ENCODE results near the gene PCDH12. TPM values are rescaled to one million over a fixed set of nuclear protein-coding genes. Genes with fewer than 3 reads are reported as not detected.

The PCDH12 gene
- total RNA-seq, 2 experiments from 2014 or later: 0.43 to 1.1 TPM

DNA sequence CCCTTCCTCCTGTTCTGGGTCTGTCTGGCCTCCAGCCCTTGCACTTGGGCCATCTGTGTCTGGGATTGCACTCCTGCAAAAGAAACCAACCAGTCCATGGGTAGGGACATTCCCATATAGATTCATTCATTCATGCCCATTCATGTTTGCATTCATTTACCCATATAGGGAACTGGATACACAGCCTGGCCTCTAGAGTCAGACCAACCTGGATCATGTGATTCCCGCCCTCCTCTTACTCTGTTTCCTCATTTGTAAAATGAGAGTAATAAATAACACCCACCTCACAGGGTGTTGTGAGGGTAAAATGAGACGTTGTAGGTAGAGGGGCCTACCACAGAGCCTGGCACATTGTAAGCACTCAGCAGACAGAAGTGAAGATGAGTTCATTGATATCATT lies 8.5 kb downstream of the PCDH12 start:
- H3K4me1 Mint-ChIP-seq (ENCODE audit: low read depth): peaks cover 7% of the 10 kb centered on the region
- intact Hi-C loops (cut with micrococcal nuclease): no loop called here
- CTCF ChIA-PET: interaction anchor here (0.7 kb wide), 1 partner anchor 11 kb away, joined by 5 read pairs; no protein-coding TSS in a partner anchor
- no peaks in the 10 kb centered on the region for H3K9me3 Mint-ChIP-seq
- no peaks in the 10 kb centered on the region for H3K27me3 Mint-ChIP-seq (ENCODE audit: low read depth)
- H3K4me3 Mint-ChIP-seq: no peak overlapping the region
- no peak overlapping the region for H3K27ac Mint-ChIP-seq
- no peaks in the 10 kb centered on the region for H3K36me3 Mint-ChIP-seq (ENCODE audit: low read depth)
- no peak for DNase-seq

DNA sequence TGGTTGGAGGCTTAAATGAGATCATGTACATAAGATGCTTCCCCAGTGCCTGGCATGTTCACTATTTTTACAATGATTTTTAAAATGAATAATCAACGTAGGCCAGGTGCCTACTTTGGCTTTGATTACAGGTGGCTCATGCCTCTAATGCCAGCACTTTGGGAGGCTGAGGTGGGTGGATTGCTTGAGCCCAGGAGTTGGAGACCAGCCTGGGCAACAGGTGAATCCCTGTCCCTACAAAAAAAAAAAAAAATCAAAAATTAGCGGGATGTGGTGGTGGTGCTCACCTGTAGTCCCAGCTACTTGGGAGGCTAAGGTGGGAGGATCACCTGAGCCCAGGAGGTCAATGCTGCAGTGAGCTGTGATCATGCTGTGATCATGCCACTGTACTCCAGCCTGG lies 9.2 kb downstream of the PCDH12 start:
- Mint-ChIP-seq H3K4me1 (ENCODE audit: low read depth) (peaks cover 7% of the 10 kb centered on the region), H3K4me3 (no peak overlapping the region), H3K9me3 (no peaks in the 10 kb centered on the region), H3K27ac (no peak overlapping the region), H3K27me3 (ENCODE audit: low read depth) (no peaks in the 10 kb centered on the region), H3K36me3 (ENCODE audit: low read depth) (no peaks in the 10 kb centered on the region)
- CTCF ChIA-PET: interaction anchor here (1.4 to 2.4 kb wide), 2 partner anchors 12 to 257 kb away, joined by 4 to 17 read pairs; no protein-coding TSS in a partner anchor
- intact Hi-C loops (cut with micrococcal nuclease): no loop called here
- DNase-seq: no peak

DNA sequence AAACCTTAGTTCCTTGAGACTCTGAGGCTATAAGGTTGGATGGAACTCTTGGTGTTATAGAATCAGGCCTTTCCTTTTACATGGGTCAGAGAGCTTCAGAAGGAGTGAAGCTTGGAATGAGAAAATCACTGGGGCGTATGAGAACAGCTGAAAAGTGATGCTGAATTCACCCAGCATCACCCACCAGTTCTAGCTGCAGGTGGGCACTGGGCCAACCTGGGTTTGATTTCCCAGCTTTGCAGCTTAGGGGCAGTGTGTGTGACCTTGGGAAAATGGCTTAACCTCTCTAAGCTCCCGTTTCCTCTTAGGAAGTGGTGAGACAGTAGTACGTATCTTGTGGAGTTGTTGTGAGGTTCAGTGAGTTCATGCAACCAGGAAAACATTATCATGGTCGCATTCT lies 10.7 kb downstream of the PCDH12 start:
- CTCF ChIA-PET: interaction anchor here (2.4 kb wide), 1 partner anchor 13 kb away, joined by 17 read pairs; no protein-coding TSS in a partner anchor
- Mint-ChIP-seq H3K9me3 (no peaks in the 10 kb centered on the region), H3K4me3 (no peak overlapping the region), H3K27me3 (ENCODE audit: low read depth) (no peaks in the 10 kb centered on the region), H3K27ac (no peak overlapping the region), H3K36me3 (ENCODE audit: low read depth) (no peaks in the 10 kb centered on the region), H3K4me1 (ENCODE audit: low read depth) (peaks cover 7% of the 10 kb centered on the region)
- intact Hi-C loops (cut with micrococcal nuclease): no loop called here
- DNase-seq: no peak

DNA sequence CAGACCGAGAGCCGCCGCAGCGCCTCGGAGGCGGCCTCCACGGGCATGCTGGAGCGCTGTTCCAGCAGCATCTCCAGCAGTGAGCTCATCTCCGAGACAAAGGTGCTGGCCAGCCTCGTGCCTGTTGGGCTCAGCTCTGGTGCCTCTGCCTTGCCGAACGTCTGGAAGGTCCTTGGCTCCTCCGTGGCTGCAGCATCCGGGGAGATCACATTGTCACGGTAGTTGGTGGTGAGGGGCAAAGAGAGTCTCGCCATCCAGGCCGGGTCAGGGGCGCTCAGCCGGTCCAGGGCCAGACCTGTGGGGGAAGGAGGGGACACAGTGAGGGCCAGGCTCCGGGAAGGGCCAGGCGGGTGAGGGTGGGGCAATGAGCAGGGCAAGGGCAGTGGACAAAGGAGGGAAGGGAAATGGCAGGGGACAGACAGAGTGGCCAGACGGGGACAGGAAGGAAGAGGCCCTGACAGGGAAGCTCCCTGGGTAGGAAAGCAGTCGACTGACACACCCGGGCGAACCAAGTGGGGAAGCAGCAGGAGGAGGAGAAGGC lies 12.4 kb downstream of the PCDH12 start:
- Mint-ChIP-seq H3K9me3 (no peaks in the 10 kb centered on the region), H3K36me3 (ENCODE audit: low read depth) (peaks cover 3% of the 10 kb centered on the region), H3K27ac (no peak overlapping the region), H3K4me1 (ENCODE audit: low read depth) (no peaks in the 10 kb centered on the region), H3K4me3 (no peak overlapping the region), H3K27me3 (ENCODE audit: low read depth) (no peaks in the 10 kb centered on the region)
- intact Hi-C loops (cut with micrococcal nuclease): no loop called here
- CTCF ChIA-PET: interaction anchor here (2.8 kb wide), 1 partner anchor 15 kb away, joined by 18 read pairs; no protein-coding TSS in a partner anchor
- DNase-seq: no peak

DNA sequence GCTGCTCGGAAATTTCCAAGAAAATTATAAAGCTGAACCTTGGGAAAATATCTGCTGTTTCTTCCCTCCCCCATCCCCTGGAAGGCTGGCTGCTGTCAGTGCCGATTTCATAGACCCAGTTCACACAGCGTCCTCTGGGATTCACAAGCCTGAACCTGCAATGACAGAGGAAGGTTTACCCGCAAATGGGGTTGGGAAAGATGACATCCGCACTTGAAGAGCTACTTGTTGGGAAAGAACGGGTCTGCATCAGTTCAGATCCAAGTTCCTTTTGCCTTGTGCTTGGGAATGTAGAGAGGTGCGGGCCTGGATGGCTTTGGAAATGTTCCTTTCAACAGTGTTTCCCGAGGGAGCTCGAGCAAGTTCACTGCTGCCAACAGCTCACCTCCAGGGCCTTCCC lies 13.9 kb downstream of the PCDH12 start:
- H3K4me3 Mint-ChIP-seq: no peak overlapping the region
- no peaks in the 10 kb centered on the region for H3K27me3 Mint-ChIP-seq (ENCODE audit: low read depth)
- no peaks in the 10 kb centered on the region for H3K4me1 Mint-ChIP-seq (ENCODE audit: low read depth)
- peaks cover 3% of the 10 kb centered on the region for H3K36me3 Mint-ChIP-seq (ENCODE audit: low read depth)
- intact Hi-C loops (cut with micrococcal nuclease): no loop called here
- CTCF ChIA-PET: interaction anchor here (0.8 to 2.8 kb wide), 5 partner anchors 10 to 65 kb away, joined by 3 to 18 read pairs (median 3); partner anchors contain the start of genes PCDH12 and RNF14
- DNase-seq: no peak
- H3K27ac Mint-ChIP-seq: no peak overlapping the region
- H3K9me3 Mint-ChIP-seq: no peaks in the 10 kb centered on the region

DNA sequence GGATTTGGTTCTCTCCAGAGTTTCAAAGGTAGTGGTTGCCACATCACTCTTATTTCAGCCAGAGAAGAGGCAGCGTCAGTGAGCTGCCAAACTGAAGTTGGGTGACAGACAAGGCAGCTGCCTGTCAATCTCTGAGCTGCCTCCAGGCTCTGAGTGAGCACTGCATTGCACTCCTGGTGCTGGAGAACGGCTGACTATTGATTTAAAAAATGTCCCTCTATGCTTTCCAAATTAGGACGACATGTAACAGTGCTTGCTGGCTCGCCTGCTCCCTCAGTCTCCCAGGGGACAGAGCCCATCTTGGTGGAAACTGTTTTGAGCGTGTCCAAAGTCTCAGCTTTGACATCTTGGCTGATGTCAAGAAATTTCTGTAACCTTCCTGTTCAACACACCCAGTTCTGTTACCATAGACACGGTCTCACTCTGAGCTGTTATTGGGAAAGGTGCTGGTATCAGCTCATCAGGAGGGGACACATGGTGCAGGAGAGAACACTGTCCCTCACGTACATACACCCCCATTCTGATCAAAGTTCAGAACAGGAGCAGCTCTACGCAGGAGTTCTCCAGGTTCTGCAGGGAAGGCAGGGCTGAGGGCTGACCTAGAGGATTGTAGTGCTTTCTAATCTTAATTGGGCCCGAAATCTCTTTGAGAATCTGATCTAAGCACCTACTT lies 15.7 kb downstream of the PCDH12 start:
- Mint-ChIP-seq H3K4me1 (ENCODE audit: low read depth) (no peaks in the 10 kb centered on the region), H3K4me3 (no peak overlapping the region), H3K36me3 (ENCODE audit: low read depth) (peaks cover 3% of the 10 kb centered on the region), H3K27me3 (ENCODE audit: low read depth) (no peaks in the 10 kb centered on the region), H3K9me3 (no peaks in the 10 kb centered on the region), H3K27ac (no peak overlapping the region)
- CTCF ChIA-PET: interaction anchor here (0.9 to 3.5 kb wide), 3 partner anchors 16 to 250 kb away, joined by 3 to 18 read pairs (median 5); partner anchors contain the start of gene PCDH12
- no peak for DNase-seq
- intact Hi-C loops (cut with micrococcal nuclease): no loop called here

DNA sequence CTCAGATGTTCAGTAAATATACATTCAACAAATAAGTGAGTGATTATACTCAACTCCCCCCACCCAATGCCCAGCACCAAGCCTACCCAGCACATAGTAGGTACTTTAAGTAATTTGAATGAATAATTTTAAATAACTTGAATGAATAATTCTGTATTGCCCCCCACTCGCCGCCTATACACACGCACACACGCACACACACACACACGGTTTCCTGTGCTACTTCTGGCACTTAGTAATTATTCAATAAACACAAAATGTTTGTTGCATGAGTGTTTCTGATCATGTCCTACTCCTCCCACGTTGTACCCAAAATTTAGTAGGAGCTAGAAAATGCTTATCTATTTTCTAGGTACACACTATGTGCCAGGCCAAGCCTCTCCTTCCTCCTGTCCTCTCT lies 16.2 kb downstream of the PCDH12 start:
- Mint-ChIP-seq H3K4me3 (no peak overlapping the region), H3K4me1 (ENCODE audit: low read depth) (no peaks in the 10 kb centered on the region), H3K27ac (no peak overlapping the region), H3K9me3 (no peaks in the 10 kb centered on the region), H3K27me3 (ENCODE audit: low read depth) (no peaks in the 10 kb centered on the region), H3K36me3 (ENCODE audit: low read depth) (peaks cover 5% of the 10 kb centered on the region)
- no peak for DNase-seq
- intact Hi-C loops (cut with micrococcal nuclease): no loop called here
- CTCF ChIA-PET: interaction anchor here (0.9 to 3.5 kb wide), 3 partner anchors 16 to 63 kb away, joined by 3 to 18 read pairs (median 5); partner anchors contain the start of genes PCDH1 and PCDH12

DNA sequence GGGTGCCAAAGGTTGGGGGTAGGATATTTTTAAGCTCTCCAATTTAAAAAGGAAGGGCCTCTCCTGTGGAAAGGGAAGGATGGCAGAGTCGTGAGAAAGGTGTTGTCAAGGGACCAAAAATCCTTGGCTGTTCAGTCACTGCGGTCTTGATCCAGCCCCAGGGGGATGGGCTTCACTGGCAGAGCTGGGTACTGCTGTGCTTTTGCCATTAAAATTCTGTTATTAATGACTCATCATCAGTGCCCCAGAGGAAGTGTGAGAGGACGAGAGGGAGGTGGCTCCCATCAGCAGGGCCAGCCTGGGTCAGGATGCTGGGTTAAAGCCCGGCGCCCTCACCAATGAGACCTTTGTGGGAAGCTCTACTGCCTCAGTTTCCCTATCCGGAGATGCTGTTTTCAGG lies 16.7 kb downstream of the PCDH12 start:
- no peak overlapping the region for H3K27ac Mint-ChIP-seq
- intact Hi-C loops (cut with micrococcal nuclease): no loop called here
- no peaks in the 10 kb centered on the region for H3K9me3 Mint-ChIP-seq
- DNase-seq: no peak
- no peaks in the 10 kb centered on the region for H3K4me1 Mint-ChIP-seq (ENCODE audit: low read depth)
- no peak overlapping the region for H3K4me3 Mint-ChIP-seq
- H3K27me3 Mint-ChIP-seq (ENCODE audit: low read depth): no peaks in the 10 kb centered on the region
- CTCF ChIA-PET: interaction anchor here (1.3 to 3.5 kb wide), 2 partner anchors 19 to 63 kb away, joined by 5 to 18 read pairs; partner anchors contain the start of gene PCDH1
- H3K36me3 Mint-ChIP-seq (ENCODE audit: low read depth): peaks cover 5% of the 10 kb centered on the region

DNA sequence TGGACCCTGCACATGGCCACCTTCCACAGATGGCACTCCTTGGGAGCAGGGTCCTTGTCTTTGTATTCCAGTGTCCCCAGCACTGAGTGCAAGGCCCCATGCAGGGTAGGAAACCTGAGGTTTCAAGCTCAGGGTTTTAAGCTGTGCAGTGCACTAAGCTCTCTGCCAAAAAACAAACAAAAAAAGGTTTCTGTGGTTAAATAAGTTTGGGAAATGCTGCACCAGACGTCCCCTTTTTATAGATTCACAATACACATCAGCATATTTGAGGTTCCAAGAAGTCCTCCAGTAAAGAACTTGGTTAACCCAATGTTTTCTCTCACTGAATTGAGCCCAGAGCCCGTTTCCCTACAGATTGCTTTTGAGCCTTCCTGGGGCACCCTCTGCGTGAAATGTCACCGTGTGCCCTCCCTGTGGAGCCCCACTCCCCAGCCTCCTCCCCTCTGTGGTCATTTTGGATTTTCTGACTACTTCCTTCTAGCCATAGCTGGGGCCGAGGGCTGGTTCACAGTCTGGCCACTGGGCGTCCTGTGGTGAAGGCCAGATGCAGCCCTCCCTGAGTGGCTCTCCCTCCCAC lies 17.2 kb downstream of the PCDH12 start:
- peak overlapping the region; percentile 62 for H3K27ac Mint-ChIP-seq
- CTCF ChIA-PET: interaction anchor here (1.3 to 3.5 kb wide), 3 partner anchors 20 to 62 kb away, joined by 5 to 18 read pairs (median 6); partner anchors contain the start of genes PCDH1 and RNF14
- H3K9me3 Mint-ChIP-seq: no peaks in the 10 kb centered on the region
- no peaks in the 10 kb centered on the region for H3K4me1 Mint-ChIP-seq (ENCODE audit: low read depth)
- DNase-seq: no peak
- H3K27me3 Mint-ChIP-seq (ENCODE audit: low read depth): no peaks in the 10 kb centered on the region
- H3K4me3 Mint-ChIP-seq: no peak overlapping the region
- intact Hi-C loops (cut with micrococcal nuclease): no loop called here
- peaks cover 7% of the 10 kb centered on the region for H3K36me3 Mint-ChIP-seq (ENCODE audit: low read depth)

DNA sequence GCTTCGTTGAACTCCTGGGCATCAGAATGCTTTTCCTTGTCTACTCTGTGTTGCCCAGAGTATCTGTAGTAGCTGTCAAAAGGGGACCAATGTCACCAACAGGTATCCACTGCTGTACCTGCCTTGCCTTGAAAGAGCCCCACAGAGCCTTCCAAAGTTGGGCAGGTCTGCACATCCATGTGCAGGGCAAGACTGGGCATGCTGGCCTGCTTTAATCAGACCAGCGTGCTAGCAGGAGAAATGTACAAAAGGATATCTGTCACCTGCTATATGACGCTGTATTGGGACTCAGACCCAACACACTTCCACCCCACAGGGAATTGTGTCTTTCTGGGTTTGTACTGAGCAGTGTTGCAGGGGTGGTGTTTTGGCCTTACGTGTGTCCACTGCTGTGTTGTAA lies 22.5 kb downstream of the PCDH12 start:
- DNase-seq: no peak
- no peak overlapping the region for H3K4me3 Mint-ChIP-seq
- intact Hi-C loops (cut with micrococcal nuclease): no loop called here
- CTCF ChIA-PET: no interaction called here
- H3K9me3 Mint-ChIP-seq: no peaks in the 10 kb centered on the region
- H3K27me3 Mint-ChIP-seq (ENCODE audit: low read depth): no peaks in the 10 kb centered on the region
- H3K27ac Mint-ChIP-seq: peak overlapping the region; percentile 7
- peaks cover 21% of the 10 kb centered on the region for H3K36me3 Mint-ChIP-seq (ENCODE audit: low read depth)
- no peaks in the 10 kb centered on the region for H3K4me1 Mint-ChIP-seq (ENCODE audit: low read depth)

DNA sequence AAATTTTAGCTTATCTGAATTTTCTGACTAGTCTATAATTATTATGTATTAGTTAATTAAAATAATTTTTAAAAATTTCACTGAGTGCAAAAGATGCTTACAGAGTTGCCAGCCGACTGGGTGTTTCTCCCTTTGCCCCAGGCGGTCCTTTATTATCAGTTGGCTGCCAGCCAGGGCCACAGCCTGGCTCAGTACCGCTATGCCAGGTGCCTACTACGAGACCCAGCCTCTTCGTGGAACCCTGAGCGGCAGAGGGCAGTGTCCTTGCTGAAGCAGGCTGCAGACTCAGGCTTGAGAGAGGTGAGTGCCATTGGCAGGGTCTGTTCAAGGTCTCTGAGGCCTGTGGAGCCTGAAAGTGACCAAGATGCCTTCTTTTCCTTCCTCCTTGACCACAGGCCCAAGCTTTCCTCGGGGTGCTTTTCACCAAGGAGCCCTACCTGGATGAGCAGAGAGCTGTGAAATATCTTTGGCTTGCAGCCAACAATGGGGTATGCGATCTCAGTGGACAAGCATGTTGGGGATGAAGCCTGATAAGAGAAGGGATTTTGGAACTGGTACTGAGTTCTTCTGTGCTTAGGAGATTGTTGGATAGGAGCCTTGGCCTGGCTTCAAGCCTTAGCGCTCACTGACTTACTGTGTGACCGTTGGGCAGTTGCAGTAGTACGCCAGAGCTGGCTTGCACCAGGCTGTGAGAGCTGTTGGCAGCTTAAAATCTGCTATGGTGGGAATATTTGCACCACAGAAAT lies 23.7 kb downstream of the PCDH12 start:
- Mint-ChIP-seq H3K27me3 (ENCODE audit: low read depth) (no peaks in the 10 kb centered on the region), H3K4me1 (ENCODE audit: low read depth) (no peaks in the 10 kb centered on the region), H3K9me3 (no peaks in the 10 kb centered on the region), H3K36me3 (ENCODE audit: low read depth) (peaks cover 27% of the 10 kb centered on the region), H3K4me3 (no peak overlapping the region), H3K27ac (no peak overlapping the region)
- no peak for DNase-seq
- intact Hi-C loops (cut with micrococcal nuclease): no loop called here
- CTCF ChIA-PET: interaction anchor here (0.7 to 1.2 kb wide), 3 partner anchors 12 to 242 kb away, joined by 3 read pairs; no protein-coding TSS in a partner anchor

DNA sequence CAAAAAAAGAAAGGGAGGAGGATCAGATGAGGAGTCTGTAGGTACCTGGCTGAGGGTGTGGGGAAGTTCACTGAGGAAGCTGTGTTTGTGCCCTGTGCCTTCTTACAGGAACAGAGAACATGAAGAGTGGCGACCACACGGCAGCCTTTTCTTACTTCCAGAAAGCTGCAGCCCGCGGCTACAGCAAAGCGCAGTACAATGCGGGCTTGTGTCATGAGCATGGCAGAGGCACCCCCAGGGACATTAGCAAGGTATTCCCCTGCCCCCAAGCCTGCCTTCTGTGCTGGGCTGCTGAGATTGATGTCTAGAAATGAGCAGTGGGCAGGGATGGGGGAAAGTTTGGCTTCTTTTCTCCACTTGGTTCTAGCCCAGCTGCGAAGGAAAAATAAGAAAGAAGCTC lies 24.9 kb downstream of the PCDH12 start:
- intact Hi-C loops (cut with micrococcal nuclease): no loop called here
- H3K4me1 Mint-ChIP-seq (ENCODE audit: low read depth): no peaks in the 10 kb centered on the region
- peaks cover 33% of the 10 kb centered on the region for H3K36me3 Mint-ChIP-seq (ENCODE audit: low read depth)
- DNase-seq: no peak
- no peaks in the 10 kb centered on the region for H3K9me3 Mint-ChIP-seq
- CTCF ChIA-PET: interaction anchor here (0.8 to 1.2 kb wide), 3 partner anchors 28 to 241 kb away, joined by 3 read pairs; no protein-coding TSS in a partner anchor
- no peak overlapping the region for H3K4me3 Mint-ChIP-seq
- no peak overlapping the region for H3K27ac Mint-ChIP-seq
- no peaks in the 10 kb centered on the region for H3K27me3 Mint-ChIP-seq (ENCODE audit: low read depth)

Data from activated naive CD4-positive, alpha-beta T cell treated with anti-CD3 and anti-CD28 coated beads for 36 hours (primary cell).